ENCODE data around the gene FUT2.

DNA sequence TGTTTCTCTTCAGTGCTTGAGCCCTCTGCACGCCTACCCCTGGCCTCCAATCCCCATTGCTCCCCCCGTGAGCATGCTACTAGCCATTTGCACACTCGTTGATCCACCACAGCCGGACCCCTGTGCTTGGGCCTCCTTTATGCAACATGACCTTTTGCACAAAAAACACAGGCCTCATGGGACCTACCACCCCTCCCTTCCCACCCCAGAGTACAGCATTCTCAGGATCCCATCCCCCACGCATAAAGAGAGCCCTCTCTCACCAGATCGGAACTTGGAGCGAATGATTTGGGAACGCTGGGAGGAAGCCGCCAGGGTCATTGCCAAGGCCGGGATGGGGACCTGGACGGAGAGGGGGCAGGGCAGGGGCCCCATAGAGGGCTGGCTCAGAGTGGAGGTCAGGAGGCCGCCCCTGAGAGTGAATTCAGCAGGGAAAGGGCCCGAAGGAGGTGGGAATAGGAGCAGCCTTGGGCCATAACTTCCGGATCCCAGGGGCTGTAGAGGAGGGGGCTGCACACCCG is 23.0 kb downstream of the FUT2 start:
- TF ChIP-seq POLR2A (IDR thresholded peaks at IDR 0.05; ENCODE audit: extremely low read depth, insufficient read length) (no peak), MYC (IDR thresholded peaks at IDR 0.05; ENCODE audit: low read depth, low read length) (no peak)
- TF ChIP-seq, protein P1, sequence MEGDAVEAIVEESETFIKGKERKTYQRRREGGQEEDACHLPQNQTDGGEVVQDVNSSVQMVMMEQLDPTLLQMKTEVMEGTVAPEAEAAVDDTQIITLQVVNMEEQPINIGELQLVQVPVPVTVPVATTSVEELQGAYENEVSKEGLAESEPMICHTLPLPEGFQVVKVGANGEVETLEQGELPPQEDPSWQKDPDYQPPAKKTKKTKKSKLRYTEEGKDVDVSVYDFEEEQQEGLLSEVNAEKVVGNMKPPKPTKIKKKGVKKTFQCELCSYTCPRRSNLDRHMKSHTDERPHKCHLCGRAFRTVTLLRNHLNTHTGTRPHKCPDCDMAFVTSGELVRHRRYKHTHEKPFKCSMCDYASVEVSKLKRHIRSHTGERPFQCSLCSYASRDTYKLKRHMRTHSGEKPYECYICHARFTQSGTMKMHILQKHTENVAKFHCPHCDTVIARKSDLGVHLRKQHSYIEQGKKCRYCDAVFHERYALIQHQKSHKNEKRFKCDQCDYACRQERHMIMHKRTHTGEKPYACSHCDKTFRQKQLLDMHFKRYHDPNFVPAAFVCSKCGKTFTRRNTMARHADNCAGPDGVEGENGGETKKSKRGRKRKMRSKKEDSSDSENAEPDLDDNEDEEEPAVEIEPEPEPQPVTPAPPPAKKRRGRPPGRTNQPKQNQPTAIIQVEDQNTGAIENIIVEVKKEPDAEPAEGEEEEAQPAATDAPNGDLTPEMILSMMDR (IDR thresholded peaks at IDR 0.05; ENCODE audit: low read depth, low read length), result no peak
- TF ChIP-seq, protein P2, sequence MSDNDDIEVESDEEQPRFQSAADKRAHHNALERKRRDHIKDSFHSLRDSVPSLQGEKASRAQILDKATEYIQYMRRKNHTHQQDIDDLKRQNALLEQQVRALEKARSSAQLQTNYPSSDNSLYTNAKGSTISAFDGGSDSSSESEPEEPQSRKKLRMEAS (IDR thresholded peaks at IDR 0.05; ENCODE audit: low read depth, low read length), result no peak
